Testis (tissue), 2 donors: ENCODE data around the gene PPP6R2.

Source experiments
- CTCF ChIP-seq, 3 experiments: fragments of 450-650 bp in 2 of 3; fragments of 200-600 bp in 1 of 3; sonication (generic) in 1 of 3; IDR thresholded peaks; one replicate each; pipeline ENCODE4 v1.5.1; 2016 to 2019; ENCODE audit warnings: antibody characterized with exemption in 3 of 3, mild to moderate bottlenecking in 2 of 3, moderate library complexity in 1 of 3
- POLR2A ChIP-seq: fragments of 450-650 bp; IDR thresholded peaks from one replicate; pipeline ENCODE4 v1.6.1; 2017; ENCODE audit warnings: antibody characterized with exemption, mild to moderate bottlenecking, moderate library complexity

- no peak for TF ChIP-seq POLR2A
- TF ChIP-seq CTCF (IDR thresholded peaks at IDR 0.05) = no peak
These were observed 44.9 kb upstream of the PPP6R2 start for GRCh38 chr22:50298266-50298637.
